DLD1 (cell line): Measurements from ENCODE around the gene BBIP1.
"Not testable (repeated sequence)": the region's sequence is repeated elsewhere in the genome, so short reads cannot be mapped to it uniquely, and the experiment has no call there.

Source experiments
- in situ Hi-C: cut with HindIII; loops from 2 replicates; pipeline ENCODE4 v1.10.0; 2017; ENCODE audit warnings: low sequenced_read_pairs

Gene BBIP1

GRCh38 chr10:110923856-110924493, 5.0 kb upstream of the BBIP1 start:
- in situ Hi-C loops = no loop called here

GRCh38 chr10:110919971-110920881, 1.2 kb upstream of the BBIP1 start:
- in situ Hi-C loops = no loop called here

GRCh38 chr10:110919349-110919931, 460 bp upstream of the BBIP1 start, which contains the start of gene SHOC2:
SHOC2 (plus strand) TSS chr10:110919604; CDS start chr10:110964359, 44,755 bp downstream.
- in situ Hi-C loops = no loop called here

- in situ Hi-C loops = no loop called here
Measured at GRCh38 chr10:110918269-110918642, 724 bp downstream of the BBIP1 start.

- in situ Hi-C loops = no loop called here
Measured at GRCh38 chr10:110916554-110917346, 2.2 kb downstream of the BBIP1 start.

GRCh38 chr10:110915600-110915999, 3.4 kb downstream of the BBIP1 start:
- in situ Hi-C loops = not testable (repeated sequence)

GRCh38 chr10:110915035-110915434, 3.9 kb downstream of the BBIP1 start:
- in situ Hi-C loops = no loop called here

- in situ Hi-C loops = no loop called here
Measured at GRCh38 chr10:110914431-110914830, 4.5 kb downstream of the BBIP1 start.

- in situ Hi-C loops = no loop called here
Measured at GRCh38 chr10:110912374-110912773, 6.6 kb downstream of the BBIP1 start.

- in situ Hi-C loops = no loop called here
Measured at GRCh38 chr10:110910138-110910537, 8.8 kb downstream of the BBIP1 start.

GRCh38 chr10:110903280-110904278, 15.4 kb downstream of the BBIP1 start:
- in situ Hi-C loops = no loop called here

GRCh38 chr10:110901954-110902819, 16.8 kb downstream of the BBIP1 start:
- in situ Hi-C loops = no loop called here

- in situ Hi-C loops = no loop called here
Measured at GRCh38 chr10:110900983-110901382, 18.0 kb downstream of the BBIP1 start.

GRCh38 chr10:110898391-110898790, 20.6 kb downstream of the BBIP1 start:
- in situ Hi-C loops = no loop called here

GRCh38 chr10:110897184-110897583, 21.8 kb downstream of the BBIP1 start:
- in situ Hi-C loops = no loop called here

GRCh38 chr10:110893559-110894179, 25.3 kb downstream of the BBIP1 start:
- in situ Hi-C loops = no loop called here

GRCh38 chr10:110892602-110893288, 26.2 kb downstream of the BBIP1 start:
- in situ Hi-C loops = no loop called here

GRCh38 chr10:110887560-110887959, 31.4 kb downstream of the BBIP1 start:
- in situ Hi-C loops = no loop called here
